Esophagus (tissue), 2 donors: ENCODE results near the gene AIM2. TPM values are rescaled to one million over a fixed set of nuclear protein-coding genes. Genes with fewer than 3 reads are reported as not detected.
A peak's percentile ranks its signal among the peaks of the same experiment; 100 is the strongest.
"Not testable (repeated sequence)": the region's sequence is repeated elsewhere in the genome, so short reads cannot be mapped to it uniquely, and the experiment has no call there.

Source experiments
- H3K27ac ChIP-seq, 2 donors: one replicate each; pipeline ENCODE4 v1.5.1; 2013; ENCODE audit warnings: low read depth in 2 of 2, mild to moderate bottlenecking in 2 of 2, inconsistent platforms in 1 of 2, low read length in 1 of 2, moderate library complexity in 1 of 2
- H3K27me3 ChIP-seq, 2 donors: one replicate each; pipeline ENCODE4 v1.6.1; 2013; ENCODE audit warnings: low read length in 2 of 2, control low read depth in 1 of 2, mild to moderate bottlenecking in 1 of 2; ENCODE audit not compliant: insufficient read depth in 2 of 2, control insufficient read depth in 1 of 2
- H3K36me3 ChIP-seq, 2 donors: one replicate each; pipeline ENCODE4 v1.6.1; 2013; ENCODE audit warnings: low read length in 1 of 2; ENCODE audit not compliant: control insufficient read depth in 2 of 2, insufficient read depth in 2 of 2
- H3K4me1 ChIP-seq, 2 donors: one replicate each; pipeline ENCODE4 v1.6.1; 2013; ENCODE audit warnings: low read length in 1 of 2; ENCODE audit not compliant: control insufficient read depth in 2 of 2, insufficient read depth in 2 of 2
- H3K4me3 ChIP-seq, 2 donors: one replicate each; pipeline ENCODE4 v1.5.1; 2013; ENCODE audit warnings: low read length in 2 of 2, mild to moderate bottlenecking in 2 of 2, low read depth in 1 of 2, moderate library complexity in 1 of 2
- H3K9me3 ChIP-seq, 2 donors: one replicate each; pipeline ENCODE4 v1.6.1; 2013; ENCODE audit warnings: mild to moderate bottlenecking in 2 of 2, low read depth in 1 of 2, low read length in 1 of 2, moderate library complexity in 1 of 2; ENCODE audit not compliant: control insufficient read depth in 2 of 2, insufficient read depth in 1 of 2
- WGBS, 2 donors: extraction: QIAGEN DNeasy Blood & Tissue Kit; methylation state at CpG; one replicate each; pipeline ENCODE4 v1.1.7; 2013; 5-methylcytosine and 5-hydroxymethylcytosine counted together
- polyA plus RNA-seq, 2 donors: library from polyadenylated mRNA; stranded (reverse); fragments of 200-250 nt; gene quantifications; one replicate each; pipeline ENCODE4 v1.2.3, GENCODE V29; 2013
- donor health status: healthy with polysubstance abuse.
- donor health status: Bipolar disorder and iron deficiency.

The AIM2 gene
- polyA plus RNA-seq, 2 donors = 0.38 to 1.0 TPM

DNA sequence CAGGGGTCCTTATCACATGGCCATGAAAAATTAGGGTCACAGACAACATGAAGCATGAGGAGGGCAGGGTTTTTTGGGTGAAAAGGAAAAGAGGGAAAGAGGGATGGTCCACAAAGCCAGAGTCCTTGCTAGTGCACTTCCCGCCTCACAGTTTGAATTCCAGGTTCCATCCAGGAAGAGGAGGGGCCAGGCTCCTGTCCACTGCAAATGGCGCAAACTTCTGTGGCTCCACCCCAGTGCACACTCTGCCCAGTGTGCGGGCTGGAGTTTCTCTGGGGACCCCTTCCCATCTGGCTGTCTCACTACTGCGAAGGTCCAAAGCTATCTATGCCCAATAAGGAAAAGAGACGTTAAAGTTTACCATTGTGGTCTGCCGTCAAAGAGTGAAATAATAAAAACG lies 17.8 kb downstream of the AIM2 start:
- H3K27me3 ChIP-seq = no peaks in the 10 kb centered on the region
- no peaks in the 10 kb centered on the region for H3K9me3 ChIP-seq
- H3K36me3 ChIP-seq = peaks cover 8% of the 10 kb centered on the region in 2 donors
- H3K27ac ChIP-seq = no peak overlapping the region
- peaks cover 0 to 5% of the 10 kb centered on the region in 2 donors for H3K4me1 ChIP-seq
- H3K4me3 ChIP-seq = no peak overlapping the region
- WGBS, 2 donors = 90 to 92% methylated on average over 7 of the region's 7 CpGs

DNA sequence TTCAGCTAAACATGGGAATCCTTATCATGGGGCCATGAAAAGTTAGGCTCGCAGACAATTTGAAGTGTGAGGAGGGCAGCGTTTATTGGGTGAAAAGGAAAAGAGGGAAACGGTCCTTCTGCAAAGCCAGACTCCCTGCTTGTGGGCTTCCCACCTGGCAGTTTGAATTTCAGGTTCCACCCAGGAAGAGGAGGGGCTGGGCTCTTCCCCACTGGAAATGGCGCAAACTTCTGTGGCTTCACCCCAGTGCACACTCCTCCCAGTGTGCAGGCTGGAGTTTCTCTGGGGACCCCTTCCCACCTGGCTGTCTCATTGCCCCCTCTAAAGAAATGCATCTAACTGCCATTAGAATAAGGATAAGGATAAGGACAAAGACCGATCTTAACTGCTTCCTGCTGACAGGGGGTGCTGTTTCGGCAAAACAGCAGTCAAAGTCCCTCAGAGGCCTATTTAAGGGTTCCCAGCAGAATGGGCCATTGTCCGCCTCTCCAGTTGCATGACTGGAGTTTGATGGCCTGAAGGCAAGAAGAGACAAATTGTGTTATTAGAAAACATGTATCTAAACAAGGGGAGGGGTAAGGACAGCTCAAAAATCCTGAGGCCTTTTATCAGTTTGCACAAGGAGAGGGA lies 20.4 kb downstream of the AIM2 start:
- no peak overlapping the region for H3K4me3 ChIP-seq
- H3K9me3 ChIP-seq = no peaks in the 10 kb centered on the region
- no peaks in the 10 kb centered on the region for H3K27me3 ChIP-seq
- WGBS, 2 donors = 81% methylated on average over 7 of the region's 7 CpGs
- H3K27ac ChIP-seq = peak overlapping the region in 1 of 2 donors; percentile 33
- H3K4me1 ChIP-seq = peaks cover 0 to 5% of the 10 kb centered on the region in 2 donors
- H3K36me3 ChIP-seq = peaks cover 8% of the 10 kb centered on the region in 2 donors

DNA sequence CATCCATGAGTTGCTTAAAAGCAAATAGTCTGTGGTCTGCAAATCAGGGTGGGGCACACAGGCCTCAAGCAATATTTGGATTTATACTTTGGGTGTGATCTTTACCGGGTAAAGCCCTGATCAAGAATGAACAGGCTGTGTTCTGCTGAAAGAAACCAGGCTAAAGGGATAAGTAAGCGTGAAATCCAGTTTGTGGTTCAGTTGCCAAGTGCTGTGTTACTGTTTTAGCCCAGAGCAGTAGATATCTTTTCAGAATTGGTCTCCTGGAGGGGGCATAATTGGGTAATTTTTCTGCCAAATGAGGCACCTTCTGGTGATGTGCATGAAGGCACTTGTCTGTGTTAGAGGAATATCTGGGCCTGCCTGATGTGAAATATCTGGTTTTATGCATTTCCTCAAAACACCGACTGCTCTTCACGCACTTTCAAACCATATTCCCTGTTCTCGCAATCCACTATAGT lies 21.4 kb downstream of the AIM2 start:
- 44 to 54% methylated on average over 5 of the region's 5 CpGs for WGBS, 2 donors
- Histone ChIP-seq H3K36me3 (peaks cover 8 to 11% of the 10 kb centered on the region in 2 donors), H3K9me3 (no peaks in the 10 kb centered on the region), H3K4me1 (peaks cover 0 to 5% of the 10 kb centered on the region in 2 donors), H3K27me3 (no peaks in the 10 kb centered on the region), H3K4me3 (no peak overlapping the region), H3K27ac (no peak overlapping the region)

- Histone ChIP-seq H3K27ac (no peak overlapping the region), H3K4me1 (peaks cover 0 to 5% of the 10 kb centered on the region in 2 donors), H3K9me3 (no peaks in the 10 kb centered on the region), H3K4me3 (no peak overlapping the region), H3K27me3 (no peaks in the 10 kb centered on the region), H3K36me3 (peaks cover 8 to 11% of the 10 kb centered on the region in 2 donors)
- WGBS, 2 donors = 26 to 30% methylated on average over 2 of the region's 2 CpGs
These were observed 22.1 kb downstream of the AIM2 start for GRCh38 chr1:159054427-159054826.

- Histone ChIP-seq H3K4me1 (peaks cover 0 to 3% of the 10 kb centered on the region in 2 donors), H3K9me3 (no peaks in the 10 kb centered on the region), H3K4me3 (no peak overlapping the region), H3K27me3 (no peaks in the 10 kb centered on the region), H3K27ac (no peak overlapping the region), H3K36me3 (peaks cover 7 to 15% of the 10 kb centered on the region in 2 donors)
- 91 to 93% methylated on average over 2 of the region's 2 CpGs for WGBS, 2 donors
These were observed 25.1 kb downstream of the AIM2 start for GRCh38 chr1:159051436-159051835.

GRCh38 chr1:159046486-159046885 lies 30.1 kb downstream of the AIM2 start:
- not testable (repeated sequence) for H3K27ac ChIP-seq, H3K36me3 ChIP-seq

DNA sequence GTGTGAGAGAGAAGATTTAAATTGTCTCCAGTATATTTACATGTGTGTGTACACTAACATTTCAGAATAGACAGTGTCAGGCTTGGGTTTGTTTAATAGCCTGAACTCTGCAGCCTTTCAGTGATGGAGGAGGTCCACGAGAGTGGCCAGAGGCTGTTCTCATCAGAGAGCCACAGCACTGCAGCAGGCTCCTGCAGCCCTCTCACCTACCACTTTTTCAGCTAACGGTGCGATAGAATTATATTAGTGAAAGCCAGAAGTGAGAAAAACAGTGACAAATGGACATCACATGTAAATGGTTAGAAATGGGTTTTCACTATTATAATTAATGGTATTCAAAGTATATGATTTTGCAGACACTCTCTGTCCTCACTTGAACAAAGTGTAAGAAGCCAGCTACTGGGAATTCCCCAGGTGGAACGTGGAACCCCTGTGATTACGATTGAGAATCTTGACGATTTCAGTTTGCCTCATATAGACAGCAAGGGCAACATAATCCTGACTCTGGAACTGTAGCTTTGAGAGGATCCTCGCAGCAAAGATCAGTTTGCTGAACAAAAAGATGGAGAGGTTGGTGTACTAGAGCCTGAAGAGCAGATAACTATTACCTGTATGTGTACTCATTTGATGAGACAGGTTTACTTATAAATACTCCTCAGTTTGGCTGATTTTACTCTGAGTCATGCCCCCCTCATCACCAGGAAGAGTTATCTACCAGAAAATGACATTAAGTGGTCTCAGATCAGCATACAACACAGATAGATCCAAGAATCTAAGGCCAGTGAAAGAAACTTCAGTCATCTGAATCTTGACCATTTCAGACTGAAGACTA lies 35.5 kb downstream of the AIM2 start:
- H3K36me3 ChIP-seq = peaks cover 6 to 15% of the 10 kb centered on the region in 2 donors
- H3K4me3 ChIP-seq = no peak overlapping the region
- WGBS, 2 donors = 81 to 84% methylated on average over 7 of the region's 7 CpGs

More at GRCh38 chr1:159046486-159046885, 30.1 kb downstream of the AIM2 start:
- H3K27me3 ChIP-seq, H3K4me3 ChIP-seq, H3K9me3 ChIP-seq, H3K4me1 ChIP-seq: not testable (repeated sequence)
- WGBS, 2 donors = 51 to 56% methylated on average over 1 of the region's 1 CpG

DNA sequence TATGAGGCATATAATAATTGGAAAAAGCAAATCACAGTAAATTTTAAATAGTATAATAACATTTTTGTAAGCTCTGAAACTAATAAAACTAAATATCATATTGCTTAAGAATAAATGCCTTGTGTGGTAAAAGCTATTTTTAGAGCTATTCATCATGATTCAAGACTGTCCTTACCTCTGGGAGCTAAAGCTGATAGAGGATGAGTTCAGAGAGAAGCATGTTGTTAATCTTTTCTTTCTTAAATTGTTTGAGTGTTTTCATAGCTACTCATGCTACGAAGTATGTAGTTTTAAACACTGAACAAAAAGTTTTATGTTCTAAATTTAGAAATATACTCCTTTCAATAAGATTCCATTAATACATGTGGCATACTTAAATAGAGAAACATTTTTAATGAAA lies 36.4 kb downstream of the AIM2 start:
- Histone ChIP-seq H3K9me3 (no peaks in the 10 kb centered on the region), H3K27ac (no peak overlapping the region), H3K36me3 (peaks cover 9 to 17% of the 10 kb centered on the region in 2 donors), H3K4me1 (no peaks in the 10 kb centered on the region), H3K27me3 (no peaks in the 10 kb centered on the region), H3K4me3 (no peak overlapping the region)
- 69 to 86% methylated on average over 1 of the region's 1 CpG for WGBS, 2 donors

More for the DNA sequence above, 35.5 kb downstream of the AIM2 start:
- H3K27me3 ChIP-seq = no peaks in the 10 kb centered on the region
- no peaks in the 10 kb centered on the region for H3K4me1 ChIP-seq
- H3K9me3 ChIP-seq = no peaks in the 10 kb centered on the region
- H3K27ac ChIP-seq = no peak overlapping the region

DNA sequence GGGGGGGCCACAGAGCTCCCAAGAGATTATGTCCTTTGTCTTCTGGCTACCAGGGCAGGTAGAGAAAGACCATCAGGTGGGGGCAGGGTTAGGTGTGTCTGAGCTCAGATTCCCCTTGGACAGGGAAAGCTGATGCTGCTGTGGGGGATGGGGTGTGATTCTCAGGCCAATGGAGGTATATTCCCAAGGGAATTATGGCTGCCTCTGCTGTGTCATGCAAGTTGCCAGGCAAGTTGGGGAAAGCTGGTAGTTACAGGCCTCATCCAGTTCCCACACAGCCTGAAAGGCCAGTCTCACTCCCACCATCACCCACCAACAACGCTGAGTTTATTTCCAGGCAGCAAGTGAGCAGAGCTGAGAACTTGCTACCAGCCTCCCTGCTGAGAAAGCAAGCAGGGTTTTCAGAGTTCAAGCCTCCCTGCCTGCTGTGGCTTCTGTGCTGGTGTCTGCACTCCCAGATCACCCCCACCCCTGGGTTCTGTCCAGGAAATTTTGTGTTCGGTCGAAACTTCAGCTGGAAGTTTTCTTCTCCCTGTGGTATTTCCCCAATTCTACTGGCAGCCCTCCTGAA lies 45.6 kb downstream of the AIM2 start:
- no peaks in the 10 kb centered on the region for H3K9me3 ChIP-seq
- WGBS, 2 donors = 50 to 64% methylated on average over 3 of the region's 3 CpGs
- H3K36me3 ChIP-seq = peaks cover 12 to 19% of the 10 kb centered on the region in 2 donors
- no peak overlapping the region for H3K27ac ChIP-seq
- peaks cover 3 to 4% of the 10 kb centered on the region in 2 donors for H3K4me1 ChIP-seq
- no peaks in the 10 kb centered on the region for H3K27me3 ChIP-seq
- H3K4me3 ChIP-seq = no peak overlapping the region
